IMR-90 (cell line): ENCODE measurements around the gene CCNJL. TPM values are rescaled to one million over a fixed set of nuclear protein-coding genes. Genes with fewer than 3 reads are reported as not detected.

Experiments
- ATAC-seq: fragments of 200-7000 bp; cut with Tn5 transposase; 2 replicates; pipeline ENCODE4 v1.9.1; 2020; ENCODE audit warnings: low read depth, mild to moderate bottlenecking, moderate library complexity
- BruUV-seq: library from RNA; stranded (reverse); fragments of 400-500 nt; replicated peaks from 2 replicates; lab custom pipeline; 2021; lab: Mats Ljungman, UMichigan
- CTCF ChIA-PET: fragments of 300-600 bp; formaldehyde crosslinking; extraction: SDS; loops from one replicate; lab custom pipeline; 2021; ENCODE audit warnings: antibody characterized with exemption; lab: Yijun Ruan, JAX
- POLR2A ChIA-PET: fragments of 300-600 bp; sonication (Branson Sonifier 250); formaldehyde crosslinking; loops from one replicate; lab custom pipeline; 2022; ENCODE audit warnings: antibody characterized with exemption; ENCODE audit not compliant: unreplicated experiment; lab: Charles Lee
- DNase-seq: peaks from one replicate; pipeline ENCODE4 v3.0.0; 2013
- H2AFZ ChIP-seq: replicated peaks from 2 replicates; pipeline ENCODE3; 2013; ENCODE audit warnings: low read length, mild to moderate bottlenecking; ENCODE audit not compliant: poor library complexity
- H2AK5ac ChIP-seq: 2 replicates; pipeline ENCODE4 v1.6.1; 2013; ENCODE audit warnings: low read depth, low read length, inconsistent platforms
- H2AK9ac ChIP-seq: replicated peaks from 2 replicates; pipeline ENCODE3; 2013; ENCODE audit warnings: mild to moderate bottlenecking, low read depth, low read length, moderate library complexity; ENCODE audit not compliant: poor library complexity
- H2BK120ac ChIP-seq: 2 replicates; pipeline ENCODE4 v1.6.1; 2013; ENCODE audit warnings: low read depth, low read length, inconsistent platforms
- H2BK15ac ChIP-seq: 3 replicates; pipeline ENCODE4 v1.6.1; 2013; ENCODE audit warnings: low read depth, low read length, inconsistent platforms
- H2BK20ac ChIP-seq: 2 replicates; pipeline ENCODE4 v1.6.1; 2013; ENCODE audit warnings: low read depth, mild to moderate bottlenecking, inconsistent platforms, low read length, moderate library complexity
- H2BK5ac ChIP-seq: 2 replicates; pipeline ENCODE4 v1.6.1; 2013; ENCODE audit warnings: mild to moderate bottlenecking, low read depth, low read length, inconsistent platforms; ENCODE audit not compliant: poor library complexity, severe bottlenecking
- H3K14ac ChIP-seq: replicated peaks from 2 replicates; pipeline ENCODE4 v1.6.1; 2013; ENCODE audit warnings: low read depth, low read length, inconsistent platforms
- H3K18ac ChIP-seq: 2 replicates; pipeline ENCODE4 v1.6.1; 2013; ENCODE audit warnings: low read depth, low read length, control low read depth
- H3K23ac ChIP-seq: 2 replicates; pipeline ENCODE4 v1.6.1; 2013; ENCODE audit warnings: low read depth, low read length, inconsistent platforms
- H3K27ac ChIP-seq: 2 replicates; pipeline ENCODE4 v1.5.1; 2013; ENCODE audit warnings: mild to moderate bottlenecking, control low read depth, low read length; ENCODE audit not compliant: insufficient read depth
- H3K27me3 ChIP-seq: 2 replicates; pipeline ENCODE4 v1.6.1; 2013; ENCODE audit warnings: low read length; ENCODE audit not compliant: control insufficient read depth, insufficient read depth
- H3K36me3 ChIP-seq: 2 replicates; pipeline ENCODE4 v1.6.1; 2013; ENCODE audit warnings: low read length, mixed read lengths; ENCODE audit not compliant: control insufficient read depth, insufficient read depth
- H3K4ac ChIP-seq: 2 replicates; pipeline ENCODE4 v1.6.1; 2013; ENCODE audit warnings: low read depth, low read length, inconsistent platforms
- H3K4me1 ChIP-seq: 2 replicates; pipeline ENCODE4 v1.6.1; 2013; ENCODE audit warnings: low read length, mixed read lengths; ENCODE audit not compliant: control insufficient read depth, insufficient read depth
- H3K4me2 ChIP-seq: 2 replicates; pipeline ENCODE4 v1.6.1; 2013; ENCODE audit warnings: low read depth, mild to moderate bottlenecking, control low read depth, low read length, moderate library complexity
- H3K4me3 ChIP-seq: 2 replicates; pipeline ENCODE4 v1.5.1; 2013; ENCODE audit warnings: low read depth, mild to moderate bottlenecking, control low read depth, low read length, moderate library complexity; ENCODE audit not compliant: insufficient read depth
- H3K56ac ChIP-seq: 2 replicates; pipeline ENCODE4 v1.6.1; 2013; ENCODE audit warnings: low read length, inconsistent platforms; ENCODE audit not compliant: insufficient read depth; ENCODE audit errors: extremely low read depth
- H3K79me1 ChIP-seq, 2 experiments: 2 replicates each; pipeline ENCODE4 v1.6.1; 2013; ENCODE audit warnings: low read length in 2 of 2, inconsistent platforms in 1 of 2, low read depth in 1 of 2
- H3K9ac ChIP-seq: 2 replicates; pipeline ENCODE4 v1.6.1; 2013; ENCODE audit warnings: low read depth, low read length, control low read depth
- H3K9me1 ChIP-seq: 2 replicates; pipeline ENCODE4 v1.6.1; 2013; ENCODE audit warnings: low read length, inconsistent platforms; ENCODE audit not compliant: insufficient read depth
- H3K9me3 ChIP-seq: 2 replicates; pipeline ENCODE4 v1.6.1; 2013; ENCODE audit warnings: low read length; ENCODE audit not compliant: control insufficient read depth, insufficient read depth
- H4K20me1 ChIP-seq: 2 replicates; pipeline ENCODE4 v1.6.1; 2013; ENCODE audit warnings: low read length, inconsistent platforms; ENCODE audit not compliant: insufficient read depth
- H4K5ac ChIP-seq: 2 replicates; pipeline ENCODE4 v1.6.1; 2013; ENCODE audit warnings: mild to moderate bottlenecking, low read depth, low read length, control low read depth
- H4K8ac ChIP-seq, 2 experiments: 2 replicates each; pipeline ENCODE4 v1.6.1; 2013; ENCODE audit warnings: low read depth in 2 of 2, low read length in 2 of 2, control low read depth in 1 of 2, inconsistent platforms in 1 of 2
- H4K91ac ChIP-seq: 2 replicates; pipeline ENCODE4 v1.6.1; 2013; ENCODE audit warnings: low read depth, low read length, inconsistent platforms; ENCODE audit not compliant: insufficient read depth
- SMC3 ChIP-seq: fragments of 150-350 bp; IDR thresholded peaks from 2 replicates; pipeline ENCODE4 v1.6.1; 2016; ENCODE audit warnings: low read depth, mild to moderate bottlenecking, antibody characterized with exemption, low read length, moderate library complexity
- WGBS, 2 experiments: methylation state at CpG; one replicate each; pipeline versions ENCODE4 v1.1.5 to v1.1.7; 2013; ENCODE audit warnings: missing lambda C conversion rate in 2 of 2; ENCODE audit not compliant: insufficient read length in 1 of 2; ENCODE audit errors: extremely low coverage in 2 of 2; 5-methylcytosine and 5-hydroxymethylcytosine counted together
- dilution Hi-C: fragments of 300-500 bp; cut with HindIII; formaldehyde crosslinking; loops from one replicate; pipeline ENCODE4 v1.14.3; 2018; ENCODE audit warnings: low sequenced_read_pairs; ENCODE audit not compliant: unreplicated experiment
- in situ Hi-C: fragments of 300-500 bp; cut with MboI; formaldehyde crosslinking; loops from 3 replicates; pipeline ENCODE4 v1.14.3; 2019; ENCODE audit warnings: low sequenced_read_pairs, inconsistent platforms, mixed read lengths
- intact Hi-C: fragments of 100-400 bp; cut with micrococcal nuclease; formaldehyde crosslinking; loops from 2 replicates; pipeline ENCODE4 v1.10.0; 2022
- polyA plus RNA-seq, 3 experiments: library from polyadenylated mRNA; depleted of rRNA; stranded (reverse); fragments of >200 nt; gene quantifications; 2 replicates each; pipeline ENCODE4 v1.2.3, GENCODE V29; 2012; ENCODE audit warnings: low replicate concordance in 1 of 3
- total RNA-seq: library from RNA; depleted of rRNA; stranded (reverse); fragments of >200 nt; gene quantifications from 2 replicates; pipeline ENCODE4 v1.2.3, GENCODE V29; 2012

The CCNJL gene
- total and polyA plus RNA-seq, 2 of the 4 experiments (the other 2 are of a cell fraction) = 2.0 to 3.8 TPM

DNA sequence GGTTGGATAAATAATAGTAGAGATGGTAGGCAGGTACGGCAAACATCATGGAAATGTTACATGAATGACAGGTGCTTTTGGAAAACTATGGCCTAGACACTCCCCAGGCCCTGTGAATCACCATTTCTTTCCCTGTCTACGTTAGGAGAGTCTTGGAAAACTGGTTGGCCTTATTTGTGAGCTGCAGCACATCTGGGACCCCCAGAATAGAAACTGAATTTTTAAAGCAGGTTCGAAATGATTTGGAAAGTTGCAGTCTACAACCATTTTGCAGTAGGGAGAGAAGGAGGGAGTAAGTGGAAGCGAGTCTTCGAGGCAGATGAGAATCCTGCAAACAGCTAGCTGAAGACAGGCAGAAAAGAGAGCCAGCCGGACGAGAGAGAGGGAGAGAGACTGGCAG, 45.0 kb upstream of the CCNJL start:
- Histone ChIP-seq H2AFZ (no peak overlapping the region), H4K91ac (no peak overlapping the region)

More for the DNA sequence above, 45.0 kb upstream of the CCNJL start:
- H3K27ac ChIP-seq = no peak overlapping the region
- DNase-seq (no peak), ATAC-seq (no peak)
- no CpG with 5 or more reads among the region's 7 CpGs for WGBS, 2 experiments
- H3K18ac ChIP-seq = no peak overlapping the region
- no peak overlapping the region for H3K14ac ChIP-seq
- no peaks in the 10 kb centered on the region for H3K9me3 ChIP-seq
- no peak overlapping the region for H3K56ac ChIP-seq
- H4K20me1 ChIP-seq = no peaks in the 10 kb centered on the region
- no peak overlapping the region for H2BK20ac ChIP-seq
- TF ChIP-seq SMC3 = no peak
- CTCF ChIA-PET = interaction anchor here (1.6 kb wide), 1 partner anchor 9 kb away, joined by 6 read pairs; no protein-coding TSS in a partner anchor
- POLR2A ChIA-PET = no interaction called here
- H3K4me3 ChIP-seq = no peak overlapping the region
- no peak overlapping the region for H2BK5ac ChIP-seq
- no peak overlapping the region for H3K4ac ChIP-seq
- no peak overlapping the region for H2AK9ac ChIP-seq
- no peaks in the 10 kb centered on the region for H3K79me1 ChIP-seq
- H2BK120ac ChIP-seq = no peak overlapping the region
- H4K8ac ChIP-seq = no peak overlapping the region
- H3K27me3 ChIP-seq = no peaks in the 10 kb centered on the region
- BruUV-seq = no TSS peak
- H4K5ac ChIP-seq = no peak overlapping the region
- intact Hi-C loops = no loop called here
- H2AK5ac ChIP-seq = no peak overlapping the region
- H3K9me1 ChIP-seq = no peaks in the 10 kb centered on the region; the same call in 1 of the 2 replicates
- H3K36me3 ChIP-seq = no peaks in the 10 kb centered on the region
- H3K4me1 ChIP-seq = no peaks in the 10 kb centered on the region; the same call in 1 of the 2 replicates
- in situ Hi-C loops = no loop called here
- H3K9ac ChIP-seq = no peak overlapping the region
- dilution Hi-C loops = loop anchor here (25.0 kb wide), 1 partner anchor 345 kb away; the partner anchor contains the start of gene TTC1
- no peak overlapping the region for H2BK15ac ChIP-seq
- no peak overlapping the region for H3K23ac ChIP-seq
- no peak overlapping the region for H3K4me2 ChIP-seq
